Measurements from ENCODE around the gene HOXD3. TPM values are rescaled to one million over a fixed set of nuclear protein-coding genes. Genes with fewer than 3 reads are reported as not detected.

The HOXD3 gene
- total and polyA plus RNA-seq, 4 experiments from 2014 or later = not detected

GRCh38 chr2:176177580-176178037, 20.5 kb downstream of the HOXD3 start:
- peak overlapping the region in 1 of 8 donors; percentile 22 for H3K4me3 Mint-ChIP-seq

GRCh38 chr2:176178038-176178756, 21.1 kb downstream of the HOXD3 start:
- CTCF ChIA-PET (ENCODE audit: partially characterized antibody) = no interaction called here
- Histone ChIP-seq H3K27me3 (ENCODE audit: insufficient read depth, low read length) (peaks cover 64% of the 10 kb centered on the region), H3K4me1 (ENCODE audit: insufficient read depth, low read length) (no peaks in the 10 kb centered on the region), H3K4me3 (ENCODE audit: low read length in 2 of 2) (no peak overlapping the region), H3K9me3 (ENCODE audit: control insufficient read depth in 1 of 2, low read length in 2 of 2) (no peaks in the 10 kb centered on the region), H3K27ac (ENCODE audit: low read depth, low read length) (no peak overlapping the region), H3K36me3 (ENCODE audit: insufficient read depth, low read length) (no peaks in the 10 kb centered on the region)
- Mint-ChIP-seq H3K4me3 (peak overlapping the region in 2 of 8 donors; percentile 10 to 52), H3K27me3 (peaks cover 60 to 68% of the 10 kb centered on the region in 2 donors), H3K36me3 (no peaks in the 10 kb centered on the region), H3K27ac (no peak overlapping the region), H3K9me3 (peaks cover 0 to 2% (median 0%) of the 10 kb centered on the region in 8 donors), H3K4me1 (peaks cover 2 to 23% (median 7%) of the 10 kb centered on the region in 4 donors)
- DNase-seq = no peak
- POLR2A ChIA-PET (ENCODE audit: partially characterized antibody) = no interaction called here
- intact Hi-C loops (cut with micrococcal nuclease) = no loop called here

More at GRCh38 chr2:176177580-176178037, 20.5 kb downstream of the HOXD3 start:
- Mint-ChIP-seq H3K9me3 (peaks cover 0 to 3% (median 1%) of the 10 kb centered on the region in 8 donors), H3K36me3 (no peaks in the 10 kb centered on the region), H3K27me3 (peaks cover 59 to 66% of the 10 kb centered on the region in 2 donors), H3K4me1 (peaks cover 3 to 23% (median 9%) of the 10 kb centered on the region in 4 donors), H3K27ac (no peak overlapping the region)
- intact Hi-C loops (cut with micrococcal nuclease) = no loop called here
- no peak for DNase-seq
- CTCF ChIA-PET (ENCODE audit: partially characterized antibody) = no interaction called here
- no peaks in the 10 kb centered on the region for H3K4me1 ChIP-seq (ENCODE audit: insufficient read depth, low read length)
- POLR2A ChIA-PET (ENCODE audit: partially characterized antibody) = no interaction called here
- H3K27me3 ChIP-seq (ENCODE audit: insufficient read depth, low read length) = peaks cover 69% of the 10 kb centered on the region
- H3K36me3 ChIP-seq (ENCODE audit: insufficient read depth, low read length) = no peaks in the 10 kb centered on the region
- no peak overlapping the region for H3K27ac ChIP-seq (ENCODE audit: low read depth, low read length)
- no peak overlapping the region for H3K4me3 ChIP-seq (ENCODE audit: low read length in 2 of 2)
- H3K9me3 ChIP-seq (ENCODE audit: control insufficient read depth in 1 of 2, low read length in 2 of 2) = no peaks in the 10 kb centered on the region

DNA sequence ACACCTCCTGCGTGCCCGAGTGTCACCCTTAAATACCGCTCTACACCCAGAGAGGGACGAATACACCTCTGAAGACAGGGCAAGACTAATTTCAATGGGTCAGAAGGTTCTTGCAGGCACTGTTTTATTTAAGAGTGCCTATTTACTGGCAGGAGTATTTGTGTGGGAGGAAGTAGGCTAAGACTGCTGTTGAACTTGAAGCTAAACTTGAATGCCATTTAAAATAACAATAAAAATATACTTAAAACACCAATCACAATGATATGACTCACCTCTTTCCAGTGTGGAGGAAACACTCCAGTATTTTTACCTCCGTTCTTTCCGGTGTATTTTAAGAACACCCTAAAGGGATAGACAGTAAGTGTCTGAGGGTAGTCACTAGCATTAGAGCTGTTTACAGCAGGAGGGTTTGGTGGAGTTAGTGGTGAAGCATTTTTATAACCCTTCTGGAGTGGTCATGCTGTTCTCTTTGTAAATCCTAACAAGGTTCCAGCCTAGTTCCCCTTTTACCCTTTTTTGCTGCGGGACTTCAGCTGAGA, 21.7 kb downstream of the HOXD3 start:
- intact Hi-C loops (cut with micrococcal nuclease) = no loop called here
- ChIA-PET POLR2A (ENCODE audit: partially characterized antibody) (no interaction called here), CTCF (ENCODE audit: partially characterized antibody) (no interaction called here)
- H3K27me3 ChIP-seq (ENCODE audit: insufficient read depth, low read length) = peaks cover 58% of the 10 kb centered on the region
- Mint-ChIP-seq H3K4me1 (peaks cover 1 to 22% (median 6%) of the 10 kb centered on the region in 4 donors), H3K27me3 (peaks cover 60 to 68% of the 10 kb centered on the region in 2 donors), H3K9me3 (peaks cover 0 to 2% (median 0%) of the 10 kb centered on the region in 8 donors), H3K4me3 (peak overlapping the region in 1 of 8 donors; percentile 5), H3K27ac (no peak overlapping the region), H3K36me3 (no peaks in the 10 kb centered on the region)
- no peaks in the 10 kb centered on the region for H3K4me1 ChIP-seq (ENCODE audit: insufficient read depth, low read length)
- no peaks in the 10 kb centered on the region for H3K9me3 ChIP-seq (ENCODE audit: control insufficient read depth in 1 of 2, low read length in 2 of 2)
- H3K36me3 ChIP-seq (ENCODE audit: insufficient read depth, low read length) = no peaks in the 10 kb centered on the region
- no peak overlapping the region for H3K4me3 ChIP-seq (ENCODE audit: low read length in 2 of 2)
- DNase-seq = no peak
- no peak overlapping the region for H3K27ac ChIP-seq (ENCODE audit: low read depth, low read length)

GRCh38 chr2:176181551-176181950, 24.4 kb downstream of the HOXD3 start:
- Histone ChIP-seq H3K27ac (ENCODE audit: low read depth, low read length) (no peak overlapping the region), H3K9me3 (ENCODE audit: control insufficient read depth in 1 of 2, low read length in 2 of 2) (no peaks in the 10 kb centered on the region), H3K4me1 (ENCODE audit: insufficient read depth, low read length) (no peaks in the 10 kb centered on the region), H3K36me3 (ENCODE audit: insufficient read depth, low read length) (no peaks in the 10 kb centered on the region), H3K4me3 (ENCODE audit: low read length in 2 of 2) (no peak overlapping the region), H3K27me3 (ENCODE audit: insufficient read depth, low read length) (peaks cover 42% of the 10 kb centered on the region)
- peaks cover 55 to 66% of the 10 kb centered on the region in 2 donors for H3K27me3 Mint-ChIP-seq
- ChIA-PET POLR2A (ENCODE audit: partially characterized antibody) (no interaction called here), CTCF (ENCODE audit: partially characterized antibody) (no interaction called here)
- peaks cover 0 to 3% (median under 1%) of the 10 kb centered on the region in 8 donors for H3K9me3 Mint-ChIP-seq
- H3K27ac Mint-ChIP-seq = no peak overlapping the region
- H3K4me3 Mint-ChIP-seq = no peak overlapping the region
- DNase-seq = no peak
- peaks cover 0 to 12% (median 7%) of the 10 kb centered on the region in 4 donors for H3K4me1 Mint-ChIP-seq
- intact Hi-C loops (cut with micrococcal nuclease) = no loop called here
- H3K36me3 Mint-ChIP-seq = peaks cover 0 to 4% of the 10 kb centered on the region in 2 donors

DNA sequence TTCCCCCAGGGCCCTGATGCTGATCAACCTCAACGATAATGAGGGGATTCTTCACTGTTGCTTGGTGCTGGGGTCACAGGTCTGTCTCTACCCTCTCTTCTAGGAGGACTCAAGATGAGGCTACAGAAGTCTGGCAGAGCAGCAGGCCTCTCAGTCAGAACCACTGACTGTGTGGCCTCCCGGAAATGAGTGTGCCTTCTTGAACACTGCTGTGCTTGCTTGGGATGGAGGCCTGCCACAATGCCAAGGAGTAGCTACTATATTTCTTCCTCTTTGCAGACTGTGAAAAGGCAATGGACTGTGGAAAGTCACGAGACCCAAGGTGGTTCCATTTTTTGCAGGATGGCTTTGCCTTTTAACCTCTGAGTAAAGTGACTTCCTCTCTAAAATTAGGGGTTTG, 25.6 kb downstream of the HOXD3 start:
- peaks cover 5 to 12% (median 8%) of the 10 kb centered on the region in 4 donors for H3K4me1 Mint-ChIP-seq
- H3K27ac Mint-ChIP-seq = no peak overlapping the region
- H3K9me3 Mint-ChIP-seq = peaks cover 0 to 3% (median under 1%) of the 10 kb centered on the region in 8 donors
- Histone ChIP-seq H3K9me3 (ENCODE audit: control insufficient read depth in 1 of 2, low read length in 2 of 2) (no peaks in the 10 kb centered on the region), H3K36me3 (ENCODE audit: insufficient read depth, low read length) (no peaks in the 10 kb centered on the region), H3K4me1 (ENCODE audit: insufficient read depth, low read length) (peaks cover 7% of the 10 kb centered on the region), H3K4me3 (ENCODE audit: low read length in 2 of 2) (no peak overlapping the region), H3K27me3 (ENCODE audit: insufficient read depth, low read length) (peaks cover 32% of the 10 kb centered on the region), H3K27ac (ENCODE audit: low read depth, low read length) (no peak overlapping the region)
- ChIA-PET CTCF (ENCODE audit: partially characterized antibody) (no interaction called here), POLR2A (ENCODE audit: partially characterized antibody) (no interaction called here)
- intact Hi-C loops (cut with micrococcal nuclease) = no loop called here
- no peak for DNase-seq
- H3K4me3 Mint-ChIP-seq = no peak overlapping the region
- H3K27me3 Mint-ChIP-seq = peaks cover 57 to 64% of the 10 kb centered on the region in 2 donors
- H3K36me3 Mint-ChIP-seq = peaks cover 0 to 4% of the 10 kb centered on the region in 2 donors

- Histone ChIP-seq H3K9me3 (ENCODE audit: control insufficient read depth in 1 of 2, low read length in 2 of 2) (no peaks in the 10 kb centered on the region), H3K27me3 (ENCODE audit: insufficient read depth, low read length) (peaks cover 26% of the 10 kb centered on the region), H3K4me3 (ENCODE audit: low read length in 2 of 2) (no peak overlapping the region), H3K27ac (ENCODE audit: low read depth, low read length) (no peak overlapping the region), H3K36me3 (ENCODE audit: insufficient read depth, low read length) (no peaks in the 10 kb centered on the region), H3K4me1 (ENCODE audit: insufficient read depth, low read length) (peaks cover 17% of the 10 kb centered on the region)
- H3K36me3 Mint-ChIP-seq = peaks cover 0 to 4% of the 10 kb centered on the region in 2 donors
- ChIA-PET CTCF (ENCODE audit: partially characterized antibody) (no interaction called here), POLR2A (ENCODE audit: partially characterized antibody) (no interaction called here)
- no peak for DNase-seq
- H3K9me3 Mint-ChIP-seq = peaks cover 0 to 3% (median under 1%) of the 10 kb centered on the region in 8 donors
- intact Hi-C loops (cut with micrococcal nuclease) = no loop called here
- H3K27me3 Mint-ChIP-seq = peaks cover 54 to 66% of the 10 kb centered on the region in 2 donors
- H3K27ac Mint-ChIP-seq = no peak overlapping the region
- peaks cover 10 to 22% (median 17%) of the 10 kb centered on the region in 4 donors for H3K4me1 Mint-ChIP-seq
- H3K4me3 Mint-ChIP-seq = no peak overlapping the region
Measured at GRCh38 chr2:176184749-176185148, 27.6 kb downstream of the HOXD3 start.

- POLR2A ChIA-PET (ENCODE audit: partially characterized antibody) = no interaction called here
- intact Hi-C loops (cut with micrococcal nuclease) = no loop called here
- H3K4me3 ChIP-seq (ENCODE audit: low read length in 2 of 2) = no peak overlapping the region
Measured at GRCh38 chr2:176186024-176186423, 28.9 kb downstream of the HOXD3 start.

More at GRCh38 chr2:176186024-176186423, 28.9 kb downstream of the HOXD3 start:
- Histone ChIP-seq H3K4me1 (ENCODE audit: insufficient read depth, low read length) (peaks cover 20% of the 10 kb centered on the region), H3K27me3 (ENCODE audit: insufficient read depth, low read length) (peaks cover 23% of the 10 kb centered on the region), H3K9me3 (ENCODE audit: control insufficient read depth in 1 of 2, low read length in 2 of 2) (no peaks in the 10 kb centered on the region), H3K27ac (ENCODE audit: low read depth, low read length) (no peak overlapping the region), H3K36me3 (ENCODE audit: insufficient read depth, low read length) (no peaks in the 10 kb centered on the region)
- no peak for DNase-seq
- peaks cover 0 to 4% of the 10 kb centered on the region in 2 donors for H3K36me3 Mint-ChIP-seq
- peak overlapping the region in 1 of 8 donors; percentile 45 for H3K4me3 Mint-ChIP-seq
- H3K27ac Mint-ChIP-seq = no peak overlapping the region
- peaks cover 0 to 3% (median under 1%) of the 10 kb centered on the region in 8 donors for H3K9me3 Mint-ChIP-seq
- H3K4me1 Mint-ChIP-seq = peaks cover 12 to 28% (median 21%) of the 10 kb centered on the region in 4 donors
- peaks cover 58 to 65% of the 10 kb centered on the region in 2 donors for H3K27me3 Mint-ChIP-seq
- CTCF ChIA-PET (ENCODE audit: partially characterized antibody) = no interaction called here

Measured in CD4-positive, alpha-beta memory T cell (primary cell).